Karpas-422 (cell line): Measurements from ENCODE around the gene IRF4. TPM values are rescaled to one million over a fixed set of nuclear protein-coding genes. Genes with fewer than 3 reads are reported as not detected.

Source experiments
- DNase-seq: peaks from one replicate; pipeline ENCODE4 v3.0.0-alpha.2; 2015
- H2AFZ ChIP-seq: fragments of 200-600 bp; sonication (generic); 2 replicates; pipeline ENCODE4 v1.6.1; 2014; ENCODE audit warnings: antibody characterized with exemption, low read length, mixed read lengths
- H3K27ac ChIP-seq: fragments of 200-600 bp; sonication (generic); 2 replicates; pipeline ENCODE4 v1.5.1; 2014; ENCODE audit warnings: mild to moderate bottlenecking, low read length, moderate library complexity
- H3K27me3 ChIP-seq: fragments of 200-600 bp; sonication (generic); 2 replicates; pipeline ENCODE4 v1.6.1; 2014; ENCODE audit warnings: low read length, mixed read lengths
- H3K36me3 ChIP-seq: fragments of 200-600 bp; sonication (generic); 2 replicates; pipeline ENCODE4 v1.6.1; 2014; ENCODE audit warnings: low read length, mixed read lengths; ENCODE audit not compliant: insufficient read depth
- H3K4me1 ChIP-seq: fragments of 200-600 bp; sonication (generic); 2 replicates; pipeline ENCODE4 v1.6.1; 2014; ENCODE audit warnings: mild to moderate bottlenecking, low read length, mixed read lengths
- H3K4me2 ChIP-seq: fragments of 200-600 bp; sonication (generic); 2 replicates; pipeline ENCODE4 v1.6.1; 2014; ENCODE audit warnings: low read length, low read depth, mild to moderate bottlenecking; ENCODE audit not compliant: poor library complexity, severe bottlenecking
- H3K4me3 ChIP-seq: fragments of 200-600 bp; sonication (generic); 2 replicates; pipeline ENCODE4 v1.5.1; 2014; ENCODE audit warnings: mild to moderate bottlenecking, antibody characterized with exemption, low read length, mixed read lengths
- H3K79me2 ChIP-seq: fragments of 200-600 bp; sonication (generic); 2 replicates; pipeline ENCODE4 v1.6.1; 2014; ENCODE audit warnings: mild to moderate bottlenecking, low read length, mixed read lengths
- H3K9ac ChIP-seq: fragments of 200-600 bp; sonication (generic); 2 replicates; pipeline ENCODE4 v1.6.0; 2014; ENCODE audit warnings: low read length
- H3K9me2 ChIP-seq: fragments of 200-600 bp; sonication (generic), shearing (Covaris generic); replicated peaks from 2 replicates; pipeline ENCODE4 v1.6.0; 2014; ENCODE audit warnings: mild to moderate bottlenecking, low read length, moderate library complexity; ENCODE audit not compliant: insufficient read depth
- H3K9me3 ChIP-seq: fragments of 300-700, 200-600 bp; sonication (generic); 2 replicates; pipeline ENCODE4 v1.6.1; 2014; ENCODE audit warnings: low read length, mixed read lengths
- H4K20me1 ChIP-seq: fragments of 200-600 bp; sonication (generic); 2 replicates; pipeline ENCODE4 v1.6.1; 2014; ENCODE audit warnings: mild to moderate bottlenecking, antibody characterized with exemption, low read length, low read depth; ENCODE audit not compliant: insufficient read depth
- total RNA-seq: library from RNA; depleted of rRNA; stranded (reverse); fragments of >200 nt; shearing (Covaris generic); gene quantifications from 2 replicates; pipeline ENCODE4 v1.2.3, GENCODE V29; 2014; ENCODE audit warnings: low replicate concordance

IRF4 gene
- total RNA-seq, 1 experiment from 2014 or later = not detected

DNA sequence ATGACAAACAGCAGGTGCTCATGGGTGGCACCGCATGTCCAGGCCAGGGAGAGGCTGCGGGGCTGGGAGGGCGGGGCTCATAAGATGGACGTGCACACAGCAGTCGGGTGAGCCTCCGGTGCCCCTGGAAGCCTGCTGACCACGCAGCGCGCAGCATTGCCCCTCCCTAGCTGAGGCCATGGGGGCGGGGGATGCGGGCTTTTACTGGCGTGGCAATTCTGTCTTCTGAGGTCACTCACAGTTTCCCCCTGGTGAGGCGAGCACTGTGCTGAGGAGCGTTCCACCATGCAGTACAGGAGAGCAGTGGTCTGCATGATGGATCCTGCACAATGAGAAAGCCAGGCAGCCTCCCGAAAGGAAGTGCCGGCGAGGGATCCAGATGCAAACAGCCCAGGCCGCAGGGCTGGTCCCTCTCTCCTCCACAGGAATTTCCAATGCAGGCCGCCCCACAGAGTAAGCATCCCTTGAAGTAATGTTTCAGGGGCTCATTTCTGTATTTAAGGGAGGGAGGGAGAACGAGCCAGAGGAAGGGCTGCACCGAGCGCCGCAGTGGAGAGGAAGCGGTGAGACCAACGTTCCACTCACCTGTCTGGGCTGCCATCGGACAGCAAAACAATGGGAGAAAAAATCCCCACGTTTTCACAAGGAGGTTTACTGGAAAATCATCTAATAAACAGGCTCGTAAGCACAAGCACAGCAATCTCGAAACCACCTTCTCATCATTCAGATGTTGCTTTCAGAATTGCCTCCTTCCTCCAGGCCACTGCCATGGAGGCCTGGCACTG, 56.0 kb downstream of the IRF4 start:
- H3K79me2 ChIP-seq = no peaks in the 10 kb centered on the region
- H3K9ac ChIP-seq = no peak overlapping the region
- DNase-seq = no peak

DNA sequence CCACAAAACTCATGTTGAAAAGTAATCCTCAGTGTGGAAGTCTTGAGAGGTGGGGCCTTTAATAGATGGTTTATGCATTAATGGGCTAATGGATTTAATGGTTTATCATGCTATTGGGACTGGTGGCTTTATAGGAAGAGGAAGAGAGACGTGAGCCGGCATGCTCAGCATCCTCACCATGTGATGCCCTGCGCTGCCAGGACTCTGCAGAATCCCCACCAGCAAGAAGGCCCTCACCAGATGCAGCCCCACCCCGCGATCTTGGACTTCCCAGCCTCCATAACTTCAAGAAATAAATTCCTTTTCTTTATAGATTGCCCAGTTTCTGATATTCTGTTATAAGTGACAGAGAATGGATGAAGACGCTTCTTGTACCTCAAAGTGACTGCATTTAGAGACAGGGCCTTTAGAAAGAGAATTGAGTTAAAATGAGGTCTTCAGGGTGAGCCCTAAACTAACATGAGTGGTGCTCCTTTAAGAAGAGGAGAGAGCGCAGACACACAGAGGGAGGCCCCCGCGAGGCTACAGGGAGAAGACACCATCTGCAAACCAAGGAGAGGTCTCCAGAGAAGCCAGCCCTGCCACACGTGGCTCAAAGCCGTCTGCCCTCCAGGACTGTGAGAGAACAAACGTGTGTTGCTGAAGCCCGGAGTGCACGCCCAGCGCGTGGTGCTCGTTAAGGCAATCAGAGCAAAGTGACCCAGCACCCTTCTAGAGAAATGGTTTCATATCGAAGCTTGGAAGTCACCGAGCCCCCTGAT, 56.9 kb downstream of the IRF4 start:
- Histone ChIP-seq H3K4me1 (no peaks in the 10 kb centered on the region), H3K4me3 (no peak overlapping the region), H3K36me3 (no peaks in the 10 kb centered on the region), H4K20me1 (no peaks in the 10 kb centered on the region), H3K27me3 (no peaks in the 10 kb centered on the region), H3K9me3 (no peaks in the 10 kb centered on the region), H3K79me2 (no peaks in the 10 kb centered on the region), H3K9ac (no peak overlapping the region), H3K9me2 (no peaks in the 10 kb centered on the region), H2AFZ (no peak overlapping the region), H3K27ac (no peak overlapping the region), H3K4me2 (no peak overlapping the region)
- DNase-seq = no peak

More for the DNA sequence above, 56.0 kb downstream of the IRF4 start:
- Histone ChIP-seq H4K20me1 (no peaks in the 10 kb centered on the region), H3K27ac (no peak overlapping the region), H3K36me3 (no peaks in the 10 kb centered on the region), H3K4me3 (no peak overlapping the region), H3K9me3 (no peaks in the 10 kb centered on the region), H3K4me2 (no peak overlapping the region), H3K4me1 (no peaks in the 10 kb centered on the region), H2AFZ (no peak overlapping the region), H3K9me2 (no peaks in the 10 kb centered on the region), H3K27me3 (no peaks in the 10 kb centered on the region)

DNA sequence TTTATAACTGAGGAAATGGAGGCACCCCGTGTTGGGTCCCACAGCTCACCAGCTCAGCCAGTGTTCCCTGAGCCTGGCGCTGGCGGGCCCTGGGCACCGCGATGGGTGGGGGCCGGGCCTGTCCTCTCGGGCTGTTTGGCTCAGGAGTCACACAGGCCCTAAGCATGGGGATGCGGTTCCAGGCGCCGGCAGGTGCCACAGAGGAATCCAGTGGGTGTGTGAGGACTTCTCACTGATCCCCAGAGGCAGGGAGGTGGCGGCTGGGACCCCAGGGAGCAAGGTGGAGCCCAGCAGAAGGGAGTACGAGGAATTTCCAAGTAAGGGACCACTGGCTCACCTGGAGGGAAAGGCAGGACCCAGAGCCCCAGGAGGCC, 57.5 kb downstream of the IRF4 start:
- H3K9me2 ChIP-seq = no peaks in the 10 kb centered on the region
- no peaks in the 10 kb centered on the region for H3K27me3 ChIP-seq
- H3K36me3 ChIP-seq = no peaks in the 10 kb centered on the region
- no peaks in the 10 kb centered on the region for H3K4me1 ChIP-seq
- H3K27ac ChIP-seq = no peak overlapping the region
- no peak overlapping the region for H2AFZ ChIP-seq
- H3K4me3 ChIP-seq = no peak overlapping the region
- H4K20me1 ChIP-seq = no peaks in the 10 kb centered on the region
- DNase-seq = no peak
- no peaks in the 10 kb centered on the region for H3K79me2 ChIP-seq
- no peak overlapping the region for H3K4me2 ChIP-seq
- H3K9me3 ChIP-seq = no peaks in the 10 kb centered on the region
- H3K9ac ChIP-seq = no peak overlapping the region

DNA sequence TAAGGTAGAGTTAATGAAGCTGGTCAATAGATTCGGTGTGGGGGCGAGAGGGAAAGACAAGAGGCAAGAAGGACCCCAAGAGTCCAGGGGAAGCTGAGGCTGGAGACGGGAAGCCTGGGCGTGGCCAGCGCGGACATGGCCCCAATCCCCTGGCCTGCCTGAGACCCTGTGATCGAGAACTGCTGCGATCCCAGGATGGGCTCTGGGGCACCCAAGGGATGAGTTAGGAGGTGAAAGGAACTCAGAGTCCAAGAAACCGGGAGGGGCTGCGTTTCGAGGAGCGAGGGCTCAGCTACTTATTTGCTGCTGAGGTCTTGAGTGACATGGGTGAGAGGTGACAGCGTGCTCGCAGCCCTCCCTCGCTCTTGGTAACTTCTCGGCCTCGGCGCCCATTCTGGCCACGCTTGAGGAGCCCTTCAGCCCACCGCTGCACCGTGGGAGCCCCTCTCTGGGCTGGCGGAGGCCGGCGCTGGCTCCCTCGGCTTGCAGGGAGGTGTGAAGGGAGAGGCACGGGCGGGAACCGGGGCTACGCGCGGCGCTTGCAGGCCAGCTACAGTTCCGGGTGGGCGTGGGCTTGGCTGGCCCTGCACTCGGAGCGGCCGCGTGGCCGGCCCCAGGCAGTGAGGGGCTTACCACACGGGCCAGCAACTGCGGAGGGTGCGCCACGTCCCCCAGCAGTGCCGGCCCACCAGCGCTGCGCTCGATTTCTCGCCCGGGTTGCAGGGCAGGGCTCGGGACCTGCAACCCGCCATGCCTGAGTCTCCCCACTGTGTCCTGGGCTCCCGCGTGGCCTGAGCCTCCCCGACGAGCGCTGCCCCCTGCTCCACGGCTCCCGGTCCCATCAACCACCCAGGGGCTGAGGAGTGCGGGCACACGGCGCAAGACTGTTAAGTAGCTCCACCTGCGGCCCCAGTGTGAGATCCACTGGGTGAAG, 58.2 kb downstream of the IRF4 start:
- no peak overlapping the region for H2AFZ ChIP-seq
- no peaks in the 10 kb centered on the region for H3K27me3 ChIP-seq
- no peaks in the 10 kb centered on the region for H3K4me1 ChIP-seq
- no peak overlapping the region for H3K9ac ChIP-seq
- H3K4me3 ChIP-seq = no peak overlapping the region
- H3K79me2 ChIP-seq = no peaks in the 10 kb centered on the region
- no peaks in the 10 kb centered on the region for H3K9me2 ChIP-seq
- no peak overlapping the region for H3K27ac ChIP-seq
- no peaks in the 10 kb centered on the region for H3K9me3 ChIP-seq
- H4K20me1 ChIP-seq = no peaks in the 10 kb centered on the region
- H3K4me2 ChIP-seq = no peak overlapping the region
- H3K36me3 ChIP-seq = no peaks in the 10 kb centered on the region
- no peak for DNase-seq

DNA sequence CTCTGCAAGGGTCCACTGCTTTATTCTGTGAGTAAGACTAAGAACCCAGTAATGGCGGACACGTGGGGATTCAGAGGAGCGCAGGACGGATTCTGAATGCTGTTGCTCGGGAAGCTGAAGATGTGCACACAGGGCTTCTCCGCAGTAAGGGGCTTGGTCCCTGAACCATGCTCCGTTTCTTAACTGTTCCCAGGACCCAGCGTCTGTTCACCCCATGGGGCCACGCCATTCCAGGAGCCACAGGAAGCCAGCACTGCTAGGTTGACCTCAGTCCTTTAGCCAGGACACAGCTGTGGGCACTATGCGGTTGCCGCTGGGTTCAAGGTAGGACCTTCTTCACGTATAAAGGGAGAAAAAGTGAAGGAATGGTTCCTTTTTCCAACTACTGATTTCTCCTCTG, 59.8 kb downstream of the IRF4 start:
- no peaks in the 10 kb centered on the region for H3K27me3 ChIP-seq
- H3K36me3 ChIP-seq = no peaks in the 10 kb centered on the region
- H3K9me2 ChIP-seq = no peaks in the 10 kb centered on the region
- H3K27ac ChIP-seq = no peak overlapping the region
- no peak overlapping the region for H2AFZ ChIP-seq
- no peak overlapping the region for H3K9ac ChIP-seq
- H3K4me3 ChIP-seq = no peak overlapping the region
- H3K4me2 ChIP-seq = no peak overlapping the region
- no peak for DNase-seq
- H3K9me3 ChIP-seq = no peaks in the 10 kb centered on the region
- no peaks in the 10 kb centered on the region for H4K20me1 ChIP-seq
- no peaks in the 10 kb centered on the region for H3K4me1 ChIP-seq
- no peaks in the 10 kb centered on the region for H3K79me2 ChIP-seq

DNA sequence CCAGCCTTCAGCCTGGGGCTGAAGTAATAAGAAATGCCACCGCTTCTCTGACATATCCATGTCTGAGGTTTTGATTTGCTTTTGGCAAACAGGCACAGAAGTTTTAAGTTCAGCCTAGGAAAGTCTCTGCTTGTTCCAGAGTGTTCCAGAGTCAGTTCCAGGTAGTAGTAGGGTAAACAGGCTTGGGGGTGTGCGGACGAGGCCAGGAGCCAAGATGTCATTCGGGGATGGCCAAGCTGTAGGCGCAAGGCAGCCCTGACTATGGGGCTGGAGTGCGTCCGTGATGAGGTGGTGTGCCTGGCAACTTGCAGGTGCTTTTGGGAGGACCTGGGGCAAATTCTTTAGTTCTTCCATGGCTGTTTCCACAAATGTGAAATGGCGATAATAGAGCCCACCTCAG, 60.3 kb downstream of the IRF4 start:
- Histone ChIP-seq H3K36me3 (no peaks in the 10 kb centered on the region), H3K27ac (no peak overlapping the region), H3K9me2 (no peaks in the 10 kb centered on the region), H2AFZ (no peak overlapping the region), H3K4me2 (no peak overlapping the region), H3K9ac (no peak overlapping the region), H3K4me3 (no peak overlapping the region), H3K4me1 (no peaks in the 10 kb centered on the region), H4K20me1 (no peaks in the 10 kb centered on the region), H3K9me3 (no peaks in the 10 kb centered on the region), H3K79me2 (no peaks in the 10 kb centered on the region), H3K27me3 (no peaks in the 10 kb centered on the region)
- DNase-seq = no peak

DNA sequence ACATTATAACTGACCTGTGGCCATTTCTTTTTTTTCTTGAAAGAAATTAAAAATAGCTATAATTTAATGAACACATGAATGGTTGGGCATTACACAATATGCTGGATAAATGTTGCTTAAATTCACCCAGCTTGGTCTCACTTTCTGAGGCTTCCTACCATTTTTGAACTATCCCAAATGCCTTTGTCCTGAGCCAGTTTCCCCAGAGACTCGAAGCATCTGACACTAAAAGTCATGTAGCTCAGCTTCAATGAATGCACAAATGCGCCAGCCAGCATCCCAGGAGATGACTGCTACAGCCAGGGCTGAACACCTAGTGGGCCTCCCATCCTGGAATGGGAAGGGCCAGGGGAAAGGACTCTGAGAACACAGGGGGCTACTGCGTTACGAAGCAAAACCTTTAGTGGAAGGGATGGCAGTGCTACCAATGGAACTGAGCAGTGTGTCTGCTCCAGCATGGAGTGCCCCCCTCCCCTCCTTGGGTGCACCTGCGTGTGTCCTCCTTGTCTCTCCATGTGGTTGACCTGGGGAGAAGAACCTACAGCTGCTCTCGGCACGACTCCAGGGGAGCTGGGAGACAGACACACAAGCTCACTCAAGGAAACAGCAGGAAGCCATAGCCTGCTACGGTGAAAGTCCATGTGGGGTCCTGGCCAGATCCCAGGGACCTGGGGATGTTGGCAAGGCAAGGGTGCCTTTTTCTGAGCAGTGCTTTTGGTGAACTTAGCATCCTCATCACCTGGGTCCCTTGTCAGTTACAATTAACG, 60.9 kb downstream of the IRF4 start:
- H3K9me2 ChIP-seq = no peaks in the 10 kb centered on the region
- H3K4me1 ChIP-seq = no peaks in the 10 kb centered on the region
- no peak overlapping the region for H3K4me3 ChIP-seq
- no peaks in the 10 kb centered on the region for H4K20me1 ChIP-seq
- H3K4me2 ChIP-seq = no peak overlapping the region
- no peak overlapping the region for H2AFZ ChIP-seq
- H3K36me3 ChIP-seq = no peaks in the 10 kb centered on the region
- no peaks in the 10 kb centered on the region for H3K27me3 ChIP-seq
- H3K9me3 ChIP-seq = no peaks in the 10 kb centered on the region
- H3K79me2 ChIP-seq = no peaks in the 10 kb centered on the region
- no peak for DNase-seq
- no peak overlapping the region for H3K9ac ChIP-seq
- H3K27ac ChIP-seq = no peak overlapping the region
